IPS-20b (cell line): ENCODE data around the gene MAB21L4.

Experiments used
- H3K27ac ChIP-seq: one replicate; pipeline ENCODE4 v1.5.1; 2013; ENCODE audit warnings: low read length
- H3K27me3 ChIP-seq: 2 replicates; pipeline ENCODE4 v1.6.1; 2013; ENCODE audit warnings: mild to moderate bottlenecking, low read length, inconsistent platforms; ENCODE audit not compliant: insufficient read depth
- H3K36me3 ChIP-seq: 2 replicates; pipeline ENCODE4 v1.6.1; 2013; ENCODE audit warnings: low read depth, mild to moderate bottlenecking, inconsistent platforms, low read length, moderate library complexity; ENCODE audit not compliant: insufficient read depth
- H3K4me1 ChIP-seq: 2 replicates; pipeline ENCODE4 v1.6.1; 2013; ENCODE audit warnings: mild to moderate bottlenecking, control low read depth, inconsistent platforms, low read length, moderate library complexity; ENCODE audit not compliant: insufficient read depth
- H3K4me3 ChIP-seq: 2 replicates; pipeline ENCODE4 v1.5.1; 2013; ENCODE audit warnings: mild to moderate bottlenecking, low read length, inconsistent platforms
- H3K9ac ChIP-seq: 2 replicates; pipeline ENCODE4 v1.6.1; 2013; ENCODE audit warnings: low read depth, mild to moderate bottlenecking, inconsistent platforms, low read length, moderate library complexity
- H3K9me3 ChIP-seq: 2 replicates; pipeline ENCODE4 v1.6.1; 2013; ENCODE audit warnings: mild to moderate bottlenecking, low read depth, low read length, inconsistent platforms; ENCODE audit not compliant: insufficient read depth

The MAB21L4 gene

DNA sequence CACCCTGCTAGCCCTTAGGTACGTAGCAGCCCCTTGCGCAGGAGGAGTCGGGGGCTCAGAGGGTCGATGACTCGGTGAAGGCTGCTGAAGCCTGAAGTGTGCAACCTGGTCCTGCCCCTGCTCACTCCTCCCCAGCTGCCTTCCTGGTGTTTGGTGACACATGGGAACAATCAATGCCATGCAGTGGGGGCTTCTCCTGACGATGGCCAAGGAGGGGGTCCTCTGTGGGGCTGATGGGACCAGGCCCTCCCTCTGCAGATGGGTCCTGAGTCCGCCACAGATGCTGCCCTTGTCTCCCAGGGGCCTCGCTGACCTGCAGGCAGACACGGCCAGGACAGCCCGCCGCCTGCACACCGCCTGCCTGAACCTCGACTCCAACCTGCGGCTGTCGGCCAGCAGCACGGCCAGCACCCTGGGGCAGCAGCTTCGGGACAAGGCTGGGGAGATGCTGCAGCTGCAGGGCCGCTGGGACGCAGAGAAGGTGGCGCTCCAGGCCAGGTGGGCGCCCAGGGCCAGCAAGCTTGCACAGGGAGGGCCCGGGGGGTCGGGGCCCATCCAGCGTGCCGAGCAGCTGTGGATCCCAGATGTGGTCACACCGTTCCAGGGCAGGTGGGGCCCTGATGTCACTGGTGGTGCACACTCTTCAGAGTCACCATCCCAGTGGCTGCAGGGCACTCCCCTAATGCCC is 34.8 kb upstream of the MAB21L4 start:
- Histone ChIP-seq H3K27me3 (no peaks in the 10 kb centered on the region; the same call in 1 of the 2 replicates), H3K9ac (no peak overlapping the region), H3K4me1 (no peaks in the 10 kb centered on the region), H3K27ac (no peak overlapping the region), H3K9me3 (no peaks in the 10 kb centered on the region), H3K4me3 (no peak overlapping the region), H3K36me3 (no peaks in the 10 kb centered on the region)

DNA sequence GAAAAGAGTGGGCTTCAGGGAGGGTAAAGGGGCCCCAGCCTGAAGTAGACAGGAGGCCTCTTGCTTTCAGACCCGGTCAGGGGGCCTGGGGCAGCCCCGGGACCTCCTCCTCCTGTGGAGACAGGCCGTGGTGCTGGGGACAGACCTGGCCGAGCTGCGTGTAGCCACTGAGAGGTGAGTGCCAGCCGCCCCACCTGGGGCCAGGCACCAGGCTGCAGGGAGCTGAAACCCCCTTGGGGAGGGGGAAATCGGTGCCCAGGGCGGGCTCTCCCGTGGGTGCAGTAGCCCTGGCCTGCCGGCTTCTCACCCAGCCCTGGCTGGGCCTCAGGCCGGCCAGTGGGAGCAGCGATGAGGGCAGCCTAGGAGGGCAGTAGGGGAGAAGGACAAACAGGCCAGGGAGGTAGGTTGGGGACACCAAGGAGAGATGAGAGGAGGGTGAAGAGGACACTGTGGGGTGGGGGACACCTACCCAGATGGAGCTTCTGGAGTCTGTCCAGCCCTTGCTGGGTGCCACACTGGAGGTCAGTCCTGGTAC is 34.2 kb upstream of the MAB21L4 start:
- Histone ChIP-seq H3K36me3 (no peaks in the 10 kb centered on the region), H3K9me3 (no peaks in the 10 kb centered on the region), H3K27ac (no peak overlapping the region), H3K27me3 (no peaks in the 10 kb centered on the region; the same call in 1 of the 2 replicates), H3K4me1 (no peaks in the 10 kb centered on the region), H3K9ac (no peak overlapping the region), H3K4me3 (no peak overlapping the region)

DNA sequence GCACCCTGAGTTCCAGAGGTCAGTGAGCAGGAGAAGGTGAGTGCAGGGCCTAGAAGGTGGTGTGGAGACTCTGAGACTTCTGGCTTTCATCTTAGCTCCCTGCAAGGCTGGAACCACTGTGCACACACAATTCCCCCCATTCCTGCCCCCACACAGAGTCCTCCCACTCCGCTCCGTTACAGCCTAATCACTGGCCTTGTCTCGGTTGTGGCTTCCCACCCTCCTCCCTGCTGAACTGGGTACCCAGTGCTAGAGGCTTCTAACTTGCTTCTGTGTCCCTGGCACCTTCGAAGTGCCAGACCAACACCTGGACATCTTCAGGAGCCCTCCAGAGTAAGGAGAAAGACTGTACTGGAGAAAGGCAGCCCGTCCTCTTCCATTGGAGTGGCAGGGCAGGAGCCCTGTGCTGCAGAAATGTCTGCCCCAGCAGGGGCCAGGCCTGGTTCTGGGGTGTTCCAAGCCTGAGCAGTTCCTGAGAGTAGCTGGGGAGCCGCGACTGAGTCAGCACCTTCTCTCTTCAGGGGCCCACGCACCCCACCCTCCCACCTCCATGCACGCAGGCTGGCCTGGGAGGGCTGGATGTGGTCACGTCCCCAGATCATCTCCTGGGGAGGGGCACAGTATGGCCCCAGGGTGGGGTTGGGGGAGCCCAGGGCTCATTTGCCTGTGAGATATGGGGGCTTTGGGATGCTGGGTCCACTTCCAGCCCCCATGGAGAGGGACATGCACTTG is 33.6 kb upstream of the MAB21L4 start:
- Histone ChIP-seq H3K36me3 (no peaks in the 10 kb centered on the region), H3K9ac (no peak overlapping the region), H3K27ac (no peak overlapping the region), H3K27me3 (no peaks in the 10 kb centered on the region; the same call in 1 of the 2 replicates), H3K4me3 (no peak overlapping the region), H3K9me3 (no peaks in the 10 kb centered on the region), H3K4me1 (no peaks in the 10 kb centered on the region)

DNA sequence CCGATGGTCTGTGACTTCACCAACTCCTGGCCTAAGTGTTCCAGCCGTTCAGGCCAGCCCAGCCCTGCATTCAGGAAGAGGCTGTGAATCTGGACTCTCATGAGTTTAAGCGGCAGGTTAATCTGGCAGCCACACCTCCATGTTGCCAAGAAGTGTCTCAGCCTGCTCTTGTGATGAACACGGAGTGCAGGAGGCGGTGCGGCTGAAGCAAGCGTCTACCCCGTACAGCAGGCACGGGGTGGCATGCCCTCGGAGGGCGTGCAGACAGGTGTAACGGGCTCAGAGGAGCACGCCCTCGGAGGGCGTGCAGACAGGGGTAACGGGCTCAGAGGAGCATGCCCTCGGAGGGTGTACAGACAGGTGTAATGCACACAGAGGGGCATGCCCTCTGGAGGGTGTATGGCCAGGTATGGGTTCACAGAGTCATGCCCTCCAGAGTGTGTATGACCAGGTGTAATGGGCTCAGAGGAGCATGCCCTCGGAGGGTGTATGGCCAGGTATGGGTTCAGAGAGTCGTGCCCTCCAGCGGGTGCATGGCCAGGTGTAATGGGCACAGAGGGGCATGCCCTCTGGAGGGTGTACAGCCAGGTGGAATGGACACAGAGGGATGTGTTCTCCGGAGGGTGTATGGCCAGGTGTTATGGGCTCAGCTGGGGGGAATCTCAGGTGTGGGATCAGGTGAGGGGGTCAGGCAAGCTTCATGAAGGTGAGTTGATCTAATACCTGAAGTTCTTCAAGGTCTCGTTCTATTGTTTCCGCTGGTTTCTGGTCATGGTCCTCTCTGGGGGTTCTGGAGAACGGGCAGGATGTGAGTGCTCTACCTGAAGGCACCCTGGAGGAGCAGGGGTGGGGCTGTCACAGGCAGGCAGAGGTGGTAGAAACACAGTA is 32.8 kb upstream of the MAB21L4 start:
- Histone ChIP-seq H3K36me3 (no peaks in the 10 kb centered on the region), H3K9me3 (no peaks in the 10 kb centered on the region), H3K4me3 (no peak overlapping the region), H3K27me3 (no peaks in the 10 kb centered on the region; the same call in 1 of the 2 replicates), H3K27ac (no peak overlapping the region), H3K4me1 (no peaks in the 10 kb centered on the region), H3K9ac (no peak overlapping the region)

DNA sequence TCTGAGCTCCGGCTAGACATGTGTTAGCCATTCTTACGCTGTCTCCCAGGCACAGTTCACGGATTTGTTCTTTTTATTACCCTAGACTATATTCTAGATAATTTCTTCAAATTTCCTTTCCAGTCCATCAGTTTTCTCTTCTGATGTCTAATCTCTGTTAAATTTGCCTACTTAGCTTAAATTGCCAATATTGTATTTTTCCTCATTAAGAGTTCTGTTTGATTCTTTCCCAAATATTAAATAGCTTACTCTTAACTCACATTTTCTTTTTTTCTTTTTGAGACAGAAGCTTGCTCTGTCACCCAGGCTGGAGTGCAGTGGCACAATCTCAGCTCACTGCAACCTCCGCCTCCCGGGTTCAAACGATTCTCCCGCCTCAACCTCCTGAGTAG is 31.4 kb upstream of the MAB21L4 start:
- Histone ChIP-seq H3K4me1 (no peaks in the 10 kb centered on the region), H3K27ac (no peak overlapping the region), H3K36me3 (no peaks in the 10 kb centered on the region), H3K9me3 (no peaks in the 10 kb centered on the region), H3K9ac (no peak overlapping the region), H3K4me3 (no peak overlapping the region), H3K27me3 (no peaks in the 10 kb centered on the region; the same call in 1 of the 2 replicates)

DNA sequence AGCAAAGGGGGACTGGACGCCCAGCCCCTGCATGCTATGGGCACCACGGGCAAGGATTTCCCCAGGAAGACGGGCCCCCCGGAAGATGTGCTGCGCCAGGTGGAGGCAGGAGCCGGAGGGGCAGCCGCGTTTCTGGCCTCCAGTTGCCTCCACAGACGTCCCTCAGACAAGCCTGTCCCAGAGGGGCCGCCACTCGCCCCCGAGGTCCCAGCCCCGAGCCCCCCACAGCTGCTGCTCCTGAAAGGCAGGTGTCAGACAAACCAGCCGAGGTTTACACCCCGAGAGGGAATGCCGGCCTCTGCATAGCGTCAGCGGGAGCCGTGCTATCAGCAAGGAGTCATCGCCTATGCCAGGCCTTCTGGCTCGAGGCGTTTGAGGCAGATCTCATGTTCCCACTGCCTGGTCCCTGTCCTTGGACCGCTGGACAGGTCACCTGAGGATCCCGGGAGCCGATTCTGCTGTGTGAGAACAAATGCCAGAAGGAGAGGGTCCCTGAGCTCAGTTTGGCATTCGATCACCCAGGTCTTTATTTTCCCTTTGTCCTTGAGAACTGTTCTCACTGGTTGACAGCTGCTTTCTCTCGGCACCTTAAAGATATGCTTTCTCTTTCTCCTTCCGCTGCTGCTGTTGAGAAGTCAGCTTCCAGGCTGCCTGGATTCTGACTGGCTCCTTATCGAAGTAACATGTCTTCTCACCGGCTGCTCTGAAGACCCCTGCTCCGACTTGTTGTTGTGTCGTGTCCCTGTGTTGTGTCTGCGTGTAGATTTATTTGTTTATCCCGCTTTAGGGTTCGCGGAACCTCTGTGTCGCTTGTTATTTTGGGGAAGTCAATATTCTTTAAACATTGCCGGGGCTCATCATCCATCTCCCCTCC is 30.8 kb upstream of the MAB21L4 start:
- Histone ChIP-seq H3K9me3 (no peaks in the 10 kb centered on the region), H3K4me1 (no peaks in the 10 kb centered on the region), H3K27ac (no peak overlapping the region)

DNA sequence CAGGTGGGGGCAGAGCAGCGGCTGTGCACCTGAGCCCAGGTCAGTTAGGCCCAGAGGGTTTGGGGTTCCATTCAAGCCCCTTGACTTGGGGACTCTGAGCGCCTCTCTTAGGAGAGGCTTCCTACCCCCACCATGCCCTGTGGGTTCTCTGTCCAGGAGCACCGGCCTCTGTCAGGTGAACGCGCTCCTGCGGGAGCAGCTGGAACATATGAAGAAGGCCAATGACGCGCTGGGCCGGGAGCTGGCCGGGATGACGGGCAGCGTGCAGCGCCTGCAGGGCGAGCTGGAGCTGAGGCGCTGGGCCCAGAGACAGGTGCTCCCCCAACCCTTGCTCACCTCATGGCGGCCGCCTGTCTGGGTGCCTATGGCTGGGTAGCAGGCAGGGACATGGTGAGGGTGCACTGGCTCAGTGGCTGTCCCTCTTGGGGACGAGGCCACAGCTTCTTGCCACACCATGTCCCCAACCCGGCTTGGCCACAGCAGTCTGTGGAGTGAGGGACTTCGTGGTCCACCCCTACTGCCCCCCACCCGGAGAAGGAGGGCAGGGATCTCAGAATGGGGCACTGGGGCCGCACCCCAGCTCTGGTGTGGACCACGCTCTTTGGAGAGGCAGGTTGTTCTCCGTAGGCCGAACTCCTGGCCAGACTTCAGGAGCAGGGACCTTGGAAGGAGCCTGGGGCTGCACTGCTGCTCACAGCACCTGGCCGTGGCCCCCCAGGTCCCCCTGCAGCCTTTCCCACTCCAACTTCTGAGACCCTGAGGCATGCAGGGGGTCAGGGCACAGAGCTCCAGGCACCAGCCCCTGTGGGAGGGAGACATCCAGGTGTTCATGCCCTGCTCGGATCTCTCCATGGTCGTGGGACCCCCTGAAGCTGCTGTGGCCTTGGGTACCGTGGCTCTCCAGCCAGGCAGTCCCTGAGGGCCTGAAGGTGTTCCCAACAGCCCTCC is 29.9 kb upstream of the MAB21L4 start:
- Histone ChIP-seq H3K27me3 (no peaks in the 10 kb centered on the region; the same call in 1 of the 2 replicates), H3K4me3 (no peak overlapping the region), H3K27ac (no peak overlapping the region), H3K4me1 (no peaks in the 10 kb centered on the region), H3K36me3 (no peaks in the 10 kb centered on the region), H3K9me3 (no peaks in the 10 kb centered on the region), H3K9ac (no peak overlapping the region)

More for the DNA sequence above, 30.8 kb upstream of the MAB21L4 start:
- H3K4me3 ChIP-seq = no peak overlapping the region
- H3K27me3 ChIP-seq = no peaks in the 10 kb centered on the region; the same call in 1 of the 2 replicates
- no peak overlapping the region for H3K9ac ChIP-seq
- H3K36me3 ChIP-seq = no peaks in the 10 kb centered on the region

DNA sequence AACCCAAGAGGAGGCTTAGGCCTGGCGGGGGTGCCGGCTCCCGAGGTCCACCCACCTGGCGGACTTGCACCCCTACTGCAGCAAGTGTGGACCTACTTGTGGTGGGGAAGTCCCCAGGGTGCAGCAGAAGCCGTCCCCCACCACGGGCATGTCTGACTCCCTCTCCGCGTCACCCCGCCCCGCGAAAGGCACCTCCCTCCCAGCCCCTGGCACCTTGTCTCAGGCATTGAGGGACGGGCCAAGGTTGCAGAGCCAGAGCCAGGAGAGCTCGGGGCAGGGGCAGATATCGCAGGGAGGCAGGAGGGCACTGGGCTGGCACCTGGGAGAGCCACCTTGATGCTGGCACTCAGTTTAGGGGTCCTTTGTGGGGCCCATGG is 29.2 kb upstream of the MAB21L4 start:
- Histone ChIP-seq H3K9ac (no peak overlapping the region), H3K4me3 (no peak overlapping the region), H3K27ac (no peak overlapping the region), H3K4me1 (no peaks in the 10 kb centered on the region), H3K9me3 (no peaks in the 10 kb centered on the region), H3K27me3 (no peaks in the 10 kb centered on the region; the same call in 1 of the 2 replicates), H3K36me3 (no peaks in the 10 kb centered on the region)

DNA sequence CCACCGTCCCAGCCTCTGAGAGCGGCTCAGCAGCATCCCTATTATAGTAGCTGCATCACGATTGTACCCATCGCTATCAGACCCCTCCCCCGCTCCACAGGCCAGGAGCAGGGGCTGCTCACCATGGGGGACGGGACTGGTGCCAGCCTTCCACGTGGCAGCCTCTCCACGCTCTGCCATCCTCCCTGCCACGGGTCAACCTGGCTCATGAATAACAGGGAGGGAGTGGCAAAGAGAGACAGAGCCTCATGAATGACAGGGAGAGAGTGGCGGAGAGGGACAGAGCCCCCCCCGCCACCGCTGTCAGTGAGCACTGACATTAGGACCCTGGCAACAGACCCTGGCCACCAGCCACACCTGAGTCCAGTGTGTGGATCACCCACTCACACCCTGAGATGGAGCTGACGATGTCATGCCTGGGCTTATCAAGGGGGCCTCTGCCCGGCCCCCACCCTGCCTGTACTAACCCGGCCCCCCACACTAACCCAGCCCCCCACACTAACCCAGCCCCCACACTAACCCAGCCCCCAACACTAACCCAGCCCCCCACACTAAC is 27.1 kb upstream of the MAB21L4 start:
- Histone ChIP-seq H3K4me1 (no peaks in the 10 kb centered on the region), H3K9ac (no peak overlapping the region), H3K9me3 (no peaks in the 10 kb centered on the region), H3K4me3 (no peak overlapping the region), H3K27ac (no peak overlapping the region), H3K27me3 (no peaks in the 10 kb centered on the region), H3K36me3 (no peaks in the 10 kb centered on the region)
